ES-I3 (cell line): ENCODE results near the gene PLAAT3.
"Not testable (repeated sequence)": the region's sequence is repeated elsewhere in the genome, so short reads cannot be mapped to it uniquely, and the experiment has no call there.

Experiments used
- H3K36me3 ChIP-seq: 2 replicates; pipeline ENCODE4 v1.6.1; 2013; ENCODE audit warnings: mild to moderate bottlenecking, low read length, control low read depth, moderate library complexity; ENCODE audit not compliant: insufficient read depth
- H3K4me1 ChIP-seq: 2 replicates; pipeline ENCODE4 v1.6.1; 2013; ENCODE audit warnings: mild to moderate bottlenecking, control low read depth, low read length; ENCODE audit not compliant: insufficient read depth
- H3K9ac ChIP-seq: 2 replicates; pipeline ENCODE4 v1.6.1; 2013; ENCODE audit warnings: low read depth, mild to moderate bottlenecking, low read length, moderate library complexity
- H3K9me3 ChIP-seq: 2 replicates; pipeline ENCODE4 v1.6.1; 2013; ENCODE audit warnings: mild to moderate bottlenecking, low read length, moderate library complexity; ENCODE audit not compliant: control insufficient read depth, insufficient read depth

Gene PLAAT3

GRCh38 chr11:63614136-63614671 lies at the start of gene PLAAT3:
TSS of gene PLAAT3 (minus strand) at chr11:63614433. CDS start at chr11:63614014, 419 bp downstream.
- peak within 1 kb of the TSS; percentile 97 for H3K9ac ChIP-seq

GRCh38 chr11:63663809-63664208 lies 49.6 kb upstream of the PLAAT3 start:
- no peaks in the 10 kb centered on the region for H3K9me3 ChIP-seq
- H3K4me1 ChIP-seq: peaks cover 21% of the 10 kb centered on the region
- H3K9ac ChIP-seq: no peak overlapping the region
- no peaks in the 10 kb centered on the region for H3K36me3 ChIP-seq

More at GRCh38 chr11:63614136-63614671, at the start of gene PLAAT3:
- Histone ChIP-seq H3K9me3 (no peaks in the 10 kb centered on the region), H3K36me3 (no peaks in the 10 kb centered on the region), H3K4me1 (peaks cover 20% of the 10 kb centered on the region)

- Histone ChIP-seq H3K9ac (no peak overlapping the region), H3K9me3 (no peaks in the 10 kb centered on the region), H3K4me1 (no peaks in the 10 kb centered on the region), H3K36me3 (0 out of 2 replicates have a peak, but pooled peaks cover 5% of the 10 kb centered on the region)
These were observed 46.7 kb upstream of the PLAAT3 start for GRCh38 chr11:63660972-63661371.

- H3K9me3 ChIP-seq: no peaks in the 10 kb centered on the region
- peaks cover 4% of the 10 kb centered on the region; the same call in 1 of the 2 replicates for H3K36me3 ChIP-seq
- no peaks in the 10 kb centered on the region for H3K4me1 ChIP-seq
- H3K9ac ChIP-seq: no peak overlapping the region
These were observed 38.4 kb upstream of the PLAAT3 start for GRCh38 chr11:63652671-63653070.

GRCh38 chr11:63643205-63643604 lies 29.0 kb upstream of the PLAAT3 start:
- H3K9ac ChIP-seq: no peak overlapping the region
- no peaks in the 10 kb centered on the region for H3K4me1 ChIP-seq
- H3K36me3 ChIP-seq: peaks cover 4% of the 10 kb centered on the region; the same call in 1 of the 2 replicates
- no peaks in the 10 kb centered on the region for H3K9me3 ChIP-seq

- no peaks in the 10 kb centered on the region for H3K9me3 ChIP-seq
- peaks cover 4% of the 10 kb centered on the region; the same call in 1 of the 2 replicates for H3K36me3 ChIP-seq
- H3K9ac ChIP-seq: no peak overlapping the region
- no peaks in the 10 kb centered on the region for H3K4me1 ChIP-seq
These were observed 27.5 kb upstream of the PLAAT3 start for GRCh38 chr11:63641727-63642126.

GRCh38 chr11:63639199-63639832 lies 25.1 kb upstream of the PLAAT3 start:
- peaks cover 4% of the 10 kb centered on the region; the same call in 1 of the 2 replicates for H3K36me3 ChIP-seq
- peaks cover 7% of the 10 kb centered on the region; the same call in 1 of the 2 replicates for H3K4me1 ChIP-seq
- no peaks in the 10 kb centered on the region for H3K9me3 ChIP-seq
- no peak overlapping the region for H3K9ac ChIP-seq

GRCh38 chr11:63638436-63638835 lies 24.2 kb upstream of the PLAAT3 start:
- H3K9ac ChIP-seq, H3K9me3 ChIP-seq, H3K4me1 ChIP-seq, H3K36me3 ChIP-seq: not testable (repeated sequence)

- H3K4me1 ChIP-seq: peaks cover 7% of the 10 kb centered on the region; the same call in 1 of the 2 replicates
- H3K9ac ChIP-seq: no peak overlapping the region
- H3K36me3 ChIP-seq: peaks cover 8% of the 10 kb centered on the region; the same call in 1 of the 2 replicates
- H3K9me3 ChIP-seq: no peaks in the 10 kb centered on the region
These were observed 21.7 kb upstream of the PLAAT3 start for GRCh38 chr11:63635762-63636465.

- H3K4me1 ChIP-seq: no peaks in the 10 kb centered on the region
- no peak overlapping the region for H3K9ac ChIP-seq
- H3K9me3 ChIP-seq: no peaks in the 10 kb centered on the region
- peaks cover 20% of the 10 kb centered on the region for H3K36me3 ChIP-seq
These were observed 15.2 kb upstream of the PLAAT3 start for GRCh38 chr11:63629426-63629825.

- no peaks in the 10 kb centered on the region for H3K9me3 ChIP-seq
- H3K9ac ChIP-seq: no peak overlapping the region
- H3K4me1 ChIP-seq: peaks cover 6% of the 10 kb centered on the region; the same call in 1 of the 2 replicates
- H3K36me3 ChIP-seq: 0 out of 2 replicates have a peak, but pooled peaks cover under 1% of the 10 kb centered on the region
These were observed 9.4 kb upstream of the PLAAT3 start for GRCh38 chr11:63623513-63624140.

GRCh38 chr11:63622323-63622722 lies 8.1 kb upstream of the PLAAT3 start:
- no peaks in the 10 kb centered on the region for H3K36me3 ChIP-seq
- H3K9me3 ChIP-seq: no peaks in the 10 kb centered on the region
- peaks cover 6% of the 10 kb centered on the region; the same call in 1 of the 2 replicates for H3K4me1 ChIP-seq
- no peak overlapping the region for H3K9ac ChIP-seq

GRCh38 chr11:63621071-63621470 lies 6.8 kb upstream of the PLAAT3 start:
- Histone ChIP-seq H3K9me3 (no peaks in the 10 kb centered on the region), H3K4me1 (peaks cover 6% of the 10 kb centered on the region; the same call in 1 of the 2 replicates), H3K9ac (no peak overlapping the region), H3K36me3 (no peaks in the 10 kb centered on the region)

- no peaks in the 10 kb centered on the region for H3K36me3 ChIP-seq
- H3K4me1 ChIP-seq: peaks cover 6% of the 10 kb centered on the region; the same call in 1 of the 2 replicates
These were observed 5.7 kb upstream of the PLAAT3 start for GRCh38 chr11:63619967-63620366.

More at GRCh38 chr11:63619967-63620366, 5.7 kb upstream of the PLAAT3 start:
- H3K9me3 ChIP-seq: no peaks in the 10 kb centered on the region
- H3K9ac ChIP-seq: no peak overlapping the region
